ENCODE measurements around the gene RHCE.
"Not testable (repeated sequence)": the region's sequence is repeated elsewhere in the genome, so short reads cannot be mapped to it uniquely, and the experiment has no call there.

The RHCE gene

DNA sequence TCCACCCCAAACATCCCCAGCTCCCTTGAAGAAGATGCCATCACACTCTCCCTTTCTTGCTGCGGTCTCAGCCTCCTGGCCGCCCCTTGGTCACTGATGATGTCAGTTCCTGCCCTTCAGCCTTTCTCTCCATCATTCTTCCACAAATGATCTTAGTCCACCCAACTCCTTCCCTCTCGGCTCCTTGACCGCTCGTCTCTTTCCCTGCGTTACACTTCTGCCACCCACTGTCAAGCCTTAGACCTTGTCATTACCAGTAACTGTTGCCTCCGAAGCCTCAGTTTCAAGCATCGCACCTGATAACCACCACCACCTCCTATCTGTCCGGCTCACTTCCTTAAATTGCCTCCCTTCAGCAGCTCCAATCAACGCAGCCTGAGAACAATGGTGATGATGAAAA, 23.1 kb downstream of the RHCE start:
- DNase-seq, result not testable (repeated sequence)

DNA sequence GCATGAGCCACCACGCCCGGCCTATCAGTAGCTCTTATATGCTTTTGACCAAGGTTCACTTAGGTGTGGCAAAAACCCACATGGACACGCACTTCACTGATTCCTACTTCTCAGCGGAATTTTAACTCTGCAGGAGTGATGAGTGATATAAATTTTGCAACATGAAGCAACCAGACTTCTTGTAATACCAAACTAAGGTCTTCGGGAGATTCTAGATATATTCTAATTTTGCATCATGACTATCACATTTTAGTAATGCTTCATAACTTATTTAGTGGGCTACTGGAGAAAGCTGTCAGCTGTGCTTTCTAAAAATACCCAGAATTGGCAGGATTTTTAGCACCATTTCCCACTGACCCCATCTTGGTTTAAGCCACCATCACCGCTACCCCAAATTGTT, 27.8 kb downstream of the RHCE start:
- no peak for DNase-seq

DNA sequence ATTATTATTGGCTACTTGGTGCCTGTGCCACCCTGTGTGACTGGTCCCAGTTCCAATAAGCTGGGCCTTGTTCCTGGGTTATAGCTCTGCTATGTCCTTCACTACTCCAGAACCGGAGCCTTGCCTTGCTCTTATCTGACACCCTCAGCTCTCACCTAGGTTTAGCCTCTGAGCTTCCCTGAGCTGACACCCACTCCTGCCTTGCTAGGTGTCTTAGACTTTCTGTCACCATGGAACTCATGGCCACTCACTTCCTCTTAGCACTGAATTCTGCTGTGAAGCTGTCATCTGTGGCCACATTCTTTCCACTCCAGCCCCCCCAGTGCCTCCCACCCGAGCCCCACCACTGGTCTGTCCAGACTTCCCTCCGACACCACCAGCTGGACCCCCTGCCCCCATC, 30.9 kb downstream of the RHCE start:
- DNase-seq, result not testable (repeated sequence)

DNA sequence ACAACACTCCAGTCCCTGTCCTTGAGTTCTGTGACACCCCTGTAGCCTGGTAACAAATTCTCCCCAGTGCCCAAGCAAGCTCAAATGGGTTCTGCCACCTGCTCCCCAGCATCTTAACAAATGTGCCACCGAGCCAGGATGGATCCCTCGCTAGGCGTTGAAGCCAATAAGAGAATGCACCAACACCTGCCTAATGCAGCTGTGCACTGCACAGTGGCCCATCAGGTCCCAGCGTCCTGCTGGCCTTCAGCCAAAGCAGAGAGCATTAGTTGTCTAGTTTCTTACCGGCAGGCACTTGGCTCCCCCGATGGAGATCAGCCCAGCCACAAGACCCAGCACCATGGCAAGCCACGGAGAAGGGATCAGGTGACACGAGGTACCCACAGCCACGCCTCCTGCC, 31.9 kb downstream of the RHCE start:
- DNase-seq, result not testable (repeated sequence)

DNA sequence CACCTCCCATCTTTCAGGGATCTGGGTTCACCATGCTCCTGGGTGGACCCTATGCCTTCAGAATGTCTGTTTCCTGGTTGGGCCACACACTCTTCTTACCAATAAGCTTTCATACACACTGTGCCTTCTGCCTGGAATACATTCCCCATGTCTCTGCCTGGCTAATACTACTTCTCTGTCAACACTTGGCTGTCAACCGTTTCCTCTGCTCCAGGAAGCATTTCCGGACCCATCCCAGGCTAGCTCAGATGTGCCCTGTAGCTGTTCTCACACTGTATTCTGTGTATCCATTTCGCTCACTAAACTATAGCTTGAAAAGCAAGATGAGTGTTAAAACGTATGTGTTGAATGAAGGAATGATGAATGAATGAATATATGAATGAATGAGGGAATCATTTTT, 33.5 kb downstream of the RHCE start:
- DNase-seq, result not testable (repeated sequence)

DNA sequence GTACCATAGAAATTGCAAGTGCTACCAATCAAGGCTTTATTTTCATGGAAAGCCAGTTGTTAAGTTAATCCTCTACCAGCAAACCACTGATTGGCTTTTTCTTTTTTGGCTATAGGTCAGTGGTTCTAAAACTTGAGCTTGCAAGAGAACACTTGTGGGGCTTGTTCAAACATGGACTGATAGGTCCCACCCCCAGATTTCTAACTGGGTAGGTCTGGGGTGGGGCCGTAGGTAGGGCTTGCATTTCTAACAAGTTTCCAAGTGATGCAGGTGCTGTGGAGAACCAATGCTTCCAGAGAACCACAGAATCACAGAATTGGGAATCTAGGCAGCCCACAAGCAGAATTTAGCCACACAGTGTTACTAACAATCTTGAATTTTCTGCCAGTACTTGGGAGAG, 36.8 kb downstream of the RHCE start:
- not testable (repeated sequence) for DNase-seq

DNA sequence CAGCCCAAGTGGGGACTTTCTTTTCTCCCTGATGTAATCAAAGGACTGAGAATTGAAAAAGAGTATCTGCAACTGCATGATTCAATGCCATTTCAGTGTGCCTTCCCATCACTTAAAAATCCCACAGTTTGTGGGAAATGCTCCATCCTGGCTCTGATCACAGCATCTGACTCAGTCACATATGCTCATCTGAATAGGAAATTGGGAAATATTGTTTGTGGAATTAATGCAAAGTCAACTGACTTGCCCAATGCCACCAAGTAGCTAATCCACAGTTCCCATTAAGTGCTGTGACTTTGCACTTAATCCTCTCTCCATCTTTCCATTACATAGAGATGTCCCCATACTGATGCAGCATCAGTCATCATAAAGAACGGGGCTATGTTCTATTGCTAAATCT, 37.5 kb downstream of the RHCE start:
- not testable (repeated sequence) for DNase-seq

DNA sequence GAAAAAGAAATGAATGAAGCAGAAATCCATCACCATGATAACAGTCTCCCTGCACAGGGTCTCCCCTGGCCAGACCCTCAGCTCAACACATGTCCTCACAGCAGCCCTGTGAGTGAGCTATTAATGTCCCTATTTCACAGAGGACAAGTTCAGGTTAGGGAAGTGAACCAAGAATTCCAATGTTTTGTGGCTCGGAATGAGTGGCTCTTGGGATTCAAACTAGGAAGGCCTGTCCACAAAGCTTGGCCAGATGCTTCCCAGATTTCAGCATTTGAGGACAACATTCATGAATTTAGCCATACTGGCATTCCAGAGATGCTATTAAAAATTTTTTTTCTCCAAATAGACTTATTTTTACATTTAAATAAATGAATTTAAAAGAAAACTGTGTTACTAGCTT, 38.1 kb downstream of the RHCE start:
- DNase-seq, result not testable (repeated sequence)

DNA sequence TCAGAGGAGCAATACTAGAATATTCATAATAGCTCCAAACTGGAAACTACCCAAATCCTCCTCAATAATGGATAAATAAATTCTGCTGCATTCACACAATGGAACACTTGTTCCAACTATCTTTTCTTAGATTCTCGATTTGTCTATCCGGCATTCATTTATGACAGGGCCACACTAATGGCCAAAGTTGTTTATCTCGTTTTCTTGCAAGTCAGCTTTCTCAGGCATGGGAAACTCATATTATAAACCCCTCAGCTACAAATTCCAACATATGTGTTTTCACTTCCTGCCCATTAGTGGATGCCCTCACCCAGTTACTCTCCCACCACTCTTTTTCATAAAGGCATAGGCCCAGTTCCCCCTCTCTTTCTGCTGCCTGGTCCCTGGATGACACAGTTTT, 42.3 kb downstream of the RHCE start:
- not testable (repeated sequence) for DNase-seq

DNA sequence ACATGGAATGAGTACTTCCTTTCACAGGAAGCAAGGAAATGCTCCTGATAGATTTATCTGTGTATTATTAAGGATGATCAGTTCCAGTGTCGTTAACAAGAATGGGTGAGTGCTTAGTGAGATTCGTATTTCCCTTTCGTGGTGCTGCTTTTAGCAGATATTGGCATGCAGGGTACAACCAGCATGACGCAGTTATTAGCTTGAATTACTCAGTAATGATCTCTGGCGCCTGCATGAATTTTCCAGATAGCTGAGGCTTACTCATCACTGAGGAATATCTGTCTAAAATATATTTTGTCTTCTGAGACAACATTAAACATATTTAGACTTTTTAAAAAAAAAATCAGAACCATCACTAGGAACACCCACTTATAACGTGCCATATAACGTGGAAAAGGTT, 48.9 kb downstream of the RHCE start:
- DNase-seq, result not testable (repeated sequence)

DNA sequence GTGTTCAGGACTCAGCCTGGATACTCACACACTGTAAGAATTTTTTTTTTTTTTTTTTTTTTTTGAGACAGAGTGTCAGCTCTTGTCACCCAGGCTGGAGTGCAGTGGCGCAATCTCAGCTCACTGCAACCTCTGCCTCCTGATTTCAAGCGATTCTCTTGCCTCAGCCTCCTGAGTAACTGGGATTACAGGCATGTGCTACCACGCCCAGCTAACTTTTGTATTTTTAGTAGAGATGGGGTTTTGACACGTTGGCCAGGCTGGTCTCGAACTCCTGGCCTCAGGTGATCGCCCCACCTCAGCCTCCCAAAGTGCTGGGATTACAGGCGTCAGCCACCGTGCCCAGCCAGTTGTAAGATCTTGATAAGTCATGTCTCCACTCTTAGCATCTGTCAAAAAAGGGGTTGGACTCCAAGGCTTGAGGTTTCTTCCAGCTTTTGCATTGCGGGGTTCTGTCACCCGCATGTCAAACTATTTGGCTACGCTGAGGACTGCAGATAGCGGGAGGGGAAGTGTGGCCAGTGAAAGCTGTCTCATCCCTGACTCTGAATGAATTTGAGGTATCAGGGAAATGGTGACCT, 50.8 kb downstream of the RHCE start:
- DNase-seq, result not testable (repeated sequence)

DNA sequence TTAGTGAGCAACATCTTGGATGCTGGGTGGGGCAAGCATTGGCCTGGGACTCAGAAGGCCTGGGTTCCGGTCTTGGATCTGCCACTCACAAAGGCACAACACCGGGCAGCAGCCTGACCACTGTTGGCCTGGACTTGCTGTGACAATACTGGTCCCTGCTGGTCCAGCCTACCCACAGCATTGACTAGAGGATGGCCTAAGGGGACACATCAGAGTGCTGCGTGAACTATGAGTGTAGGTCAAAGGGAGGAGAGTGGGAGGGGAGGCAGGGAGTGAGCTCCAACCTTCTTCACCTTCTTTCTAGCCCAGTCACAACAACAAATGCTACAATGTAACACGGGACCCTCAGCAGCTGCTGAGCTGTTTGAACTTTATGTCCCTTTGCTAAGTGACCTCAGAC, 51.4 kb downstream of the RHCE start:
- no peak for DNase-seq

DNA sequence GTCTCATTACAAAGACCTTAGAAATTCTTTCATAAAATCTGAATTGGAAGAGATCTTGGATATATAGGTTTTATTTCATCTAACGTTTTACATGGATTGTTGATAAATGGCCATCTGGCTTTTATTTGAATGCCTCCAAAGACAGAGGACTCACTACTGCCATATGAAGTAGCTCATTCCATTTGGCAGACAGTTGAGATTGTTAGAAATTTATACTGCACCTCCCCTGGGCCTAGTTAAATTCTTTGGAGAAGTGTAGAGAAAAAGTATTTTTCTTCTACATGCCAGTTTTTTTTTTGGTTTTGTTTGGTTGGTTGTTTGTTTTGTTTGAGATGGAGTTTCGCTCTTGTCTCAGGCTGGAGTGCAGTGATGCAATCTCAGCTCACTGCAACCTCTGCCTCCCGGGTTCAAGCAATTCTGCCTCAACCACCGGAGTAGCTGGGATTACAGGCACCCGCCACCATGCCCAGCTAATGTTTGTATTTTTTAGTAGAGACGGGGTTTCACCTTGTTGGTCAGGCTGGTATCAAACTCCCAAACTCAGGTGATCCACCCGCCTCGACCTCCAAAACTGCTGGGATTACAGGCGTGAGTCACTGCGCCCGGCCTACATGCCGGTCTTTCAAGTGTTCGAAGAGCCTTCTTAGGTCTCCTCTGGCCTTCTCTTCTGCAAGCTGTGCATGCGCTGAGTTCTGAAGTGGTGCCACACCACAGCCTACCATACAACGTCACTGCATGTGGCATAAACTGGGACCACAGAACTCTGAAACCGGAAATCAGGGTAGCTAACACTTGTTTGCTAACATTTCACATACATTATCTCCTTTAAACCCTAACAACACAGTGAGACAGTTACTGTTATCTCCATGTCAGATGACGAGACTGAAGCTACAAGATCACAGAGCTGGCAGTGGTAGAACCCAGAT, 57.7 kb downstream of the RHCE start:
- not testable (repeated sequence) for DNase-seq

DNA sequence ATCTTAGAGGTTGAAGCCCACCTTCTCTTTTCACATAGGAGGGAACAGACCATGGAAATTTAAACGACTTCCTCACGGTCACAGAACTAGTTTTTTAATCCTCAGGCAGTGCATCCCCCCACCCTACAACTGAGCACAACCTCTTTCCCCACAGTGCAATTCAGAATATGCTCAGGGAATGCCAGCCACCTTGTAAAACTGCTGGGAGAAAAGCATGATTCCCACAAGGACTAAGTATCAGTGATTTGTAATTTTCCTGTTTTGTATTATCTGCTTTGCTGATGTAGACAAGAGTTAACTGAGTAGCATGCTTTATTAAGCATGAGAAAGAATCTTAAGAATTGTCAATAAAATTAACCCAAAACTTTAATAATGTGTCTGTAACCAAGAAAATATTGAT, 58.7 kb downstream of the RHCE start:
- DNase-seq, result no peak

DNA sequence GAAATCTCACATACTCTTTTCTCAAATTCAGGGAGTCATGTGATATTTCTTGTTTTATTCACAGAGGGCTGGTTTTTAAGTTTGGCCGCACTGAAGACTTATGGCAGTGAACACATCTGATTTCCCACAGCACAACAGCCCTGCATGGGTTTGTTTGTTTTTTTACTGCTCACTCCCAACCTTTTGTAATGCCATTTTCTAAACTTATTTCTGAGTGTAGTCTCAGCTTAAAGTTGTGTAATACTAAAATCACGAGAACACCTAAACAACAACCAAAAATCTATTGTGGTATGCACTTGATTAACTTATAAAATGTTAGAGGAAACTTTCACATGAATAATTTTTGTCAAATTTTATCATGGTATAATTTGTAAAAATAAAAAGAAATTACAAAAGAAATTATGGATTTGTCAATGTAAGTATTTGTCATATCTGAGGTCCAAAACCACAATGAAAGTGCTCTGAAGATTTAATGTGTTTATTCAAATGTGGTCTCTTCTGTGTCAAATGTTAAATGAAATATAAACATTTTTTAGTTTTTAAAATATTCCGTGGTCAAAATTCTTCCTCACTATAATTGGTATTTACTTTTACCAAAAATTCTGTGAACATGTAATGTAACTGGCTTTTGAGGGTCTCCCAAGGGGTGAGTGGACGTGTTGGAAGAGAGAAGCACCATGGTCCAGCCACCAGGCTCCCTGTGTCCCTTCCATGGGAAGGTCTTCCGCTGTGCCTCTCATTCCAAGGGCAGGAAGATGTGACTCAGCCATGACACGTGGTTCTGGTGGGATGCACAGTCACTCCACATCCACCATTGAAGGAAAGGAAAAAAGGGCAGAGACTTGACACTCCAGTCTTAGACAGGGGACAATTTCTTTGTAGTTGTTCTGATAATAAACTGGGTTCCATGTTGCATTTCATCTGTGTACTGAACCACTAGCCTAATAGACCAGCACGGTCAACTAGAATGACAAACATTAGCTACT, 59.7 kb downstream of the RHCE start:
- DNase-seq, result no peak

DNA sequence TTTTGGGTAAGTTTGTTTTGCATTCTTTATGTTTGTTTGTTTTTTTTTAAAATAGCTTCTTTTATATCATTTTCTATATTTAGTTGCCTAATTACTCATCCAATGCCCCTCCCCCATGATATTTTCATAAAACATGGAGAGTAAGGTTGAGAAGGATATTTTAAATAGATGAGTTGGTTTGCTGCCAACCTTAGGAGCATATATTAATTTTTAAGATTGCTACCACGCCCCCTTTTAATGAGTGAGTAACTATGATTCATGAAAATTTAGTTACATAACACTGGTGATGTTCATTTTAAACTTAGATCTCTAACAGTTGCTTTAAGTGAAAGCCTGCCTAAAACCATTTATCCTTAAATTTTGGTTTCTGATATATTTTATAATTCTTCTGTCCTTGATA, 63.8 kb downstream of the RHCE start:
- no peak for DNase-seq

DNA sequence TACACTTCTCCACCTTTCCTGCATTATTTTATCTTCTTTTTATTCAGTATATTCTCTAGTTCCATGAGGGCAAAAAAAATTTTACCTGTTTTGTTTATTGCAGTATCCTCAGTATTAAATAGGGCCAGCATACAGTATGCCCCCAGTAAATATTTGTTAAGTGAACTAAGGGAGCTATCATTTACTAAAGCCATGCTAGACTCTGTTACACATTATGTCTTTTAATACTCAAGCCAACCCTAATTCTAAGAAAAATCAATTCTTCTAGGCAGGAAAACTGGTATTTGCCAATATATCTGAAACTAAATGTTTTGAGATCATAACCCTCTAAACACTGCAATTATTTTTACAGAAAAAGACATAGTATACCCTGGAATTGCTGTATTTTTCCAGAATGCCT, 64.2 kb downstream of the RHCE start:
- no peak for DNase-seq

DNA sequence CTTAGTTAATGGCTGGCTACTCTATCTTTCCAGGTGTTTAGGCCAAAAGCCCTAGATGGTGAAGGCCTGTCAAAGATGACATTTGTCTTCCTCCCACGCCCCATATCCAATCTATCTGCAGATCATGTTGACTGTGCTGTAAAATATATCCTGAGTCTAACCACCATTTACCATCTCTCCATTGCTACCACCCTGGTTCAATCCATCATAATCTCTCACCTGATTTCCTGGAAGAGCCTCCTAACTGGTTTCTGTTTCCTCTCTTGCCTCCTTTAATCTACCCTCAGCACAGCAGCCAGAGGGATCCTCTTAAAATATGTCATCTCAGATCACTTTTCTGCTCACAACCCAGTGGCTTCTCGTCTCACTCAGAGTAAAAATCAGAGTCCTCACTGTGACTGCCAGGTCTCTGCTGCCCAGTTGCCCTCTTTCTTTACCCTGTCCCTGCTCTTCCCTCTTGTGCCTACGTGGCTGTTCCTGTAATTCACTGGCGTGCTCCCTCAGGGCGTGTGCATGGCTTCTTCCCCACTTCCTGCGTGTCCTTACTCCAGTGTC, 64.7 kb downstream of the RHCE start:
- DNase-seq, result no peak

DNA sequence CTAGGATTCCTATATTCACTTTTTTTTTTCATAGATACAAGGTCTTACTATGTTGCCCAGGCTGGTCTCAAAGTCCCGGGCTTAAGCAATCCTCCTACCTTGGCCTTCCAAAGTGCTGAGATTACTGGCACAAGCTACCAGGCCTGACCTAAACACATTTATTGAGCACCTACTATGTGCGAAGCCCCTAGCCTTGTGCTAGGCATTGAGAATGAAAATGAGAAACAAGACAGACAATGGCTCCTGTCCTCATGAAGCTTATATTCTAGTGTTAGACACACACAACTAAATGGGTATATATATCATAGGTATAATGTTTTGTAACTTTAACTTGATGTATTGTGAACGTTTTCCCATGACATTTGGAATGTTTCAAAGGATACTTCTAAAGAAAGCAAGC, 71.0 kb downstream of the RHCE start:
- no peak for DNase-seq

DNA sequence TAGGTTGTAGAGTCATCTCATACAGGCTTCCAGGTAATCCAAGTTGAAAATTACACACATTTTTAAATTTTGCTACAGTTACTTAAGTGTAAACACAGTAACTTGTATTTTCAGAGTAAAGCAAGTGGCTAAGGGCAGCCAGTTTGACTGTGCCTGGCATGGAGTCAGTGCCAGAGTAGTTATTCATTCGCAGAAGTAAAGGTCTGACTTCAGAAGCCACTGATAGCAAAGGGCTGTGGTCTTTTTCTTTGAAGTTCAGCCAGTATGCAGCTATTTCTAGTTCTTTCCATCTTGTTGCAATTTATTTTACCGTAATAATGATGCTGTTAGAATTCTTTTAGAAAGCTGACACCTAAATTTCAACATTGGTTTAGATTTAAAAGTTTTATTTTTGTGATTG, 73.1 kb downstream of the RHCE start:
- DNase-seq, result no peak

DNA sequence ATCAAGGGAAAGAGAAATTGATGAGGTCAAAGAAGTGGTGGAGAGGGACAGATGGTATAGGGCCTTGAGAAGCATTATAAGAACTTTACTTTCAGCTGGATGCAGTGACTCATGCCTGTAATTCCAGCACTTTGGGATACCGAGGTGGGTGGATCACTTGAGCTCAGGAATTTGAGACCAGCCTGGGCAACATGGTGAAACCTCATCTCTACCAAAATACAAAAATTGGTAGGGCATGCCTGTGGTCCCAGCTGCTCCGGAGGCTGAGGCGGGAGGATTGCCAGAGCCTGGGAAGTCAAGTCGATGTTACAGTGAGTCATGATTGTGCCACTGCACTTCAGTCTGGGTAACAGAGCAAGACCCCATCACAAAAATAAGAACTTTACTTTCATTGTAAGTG, 76.8 kb downstream of the RHCE start:
- no peak for DNase-seq

DNA sequence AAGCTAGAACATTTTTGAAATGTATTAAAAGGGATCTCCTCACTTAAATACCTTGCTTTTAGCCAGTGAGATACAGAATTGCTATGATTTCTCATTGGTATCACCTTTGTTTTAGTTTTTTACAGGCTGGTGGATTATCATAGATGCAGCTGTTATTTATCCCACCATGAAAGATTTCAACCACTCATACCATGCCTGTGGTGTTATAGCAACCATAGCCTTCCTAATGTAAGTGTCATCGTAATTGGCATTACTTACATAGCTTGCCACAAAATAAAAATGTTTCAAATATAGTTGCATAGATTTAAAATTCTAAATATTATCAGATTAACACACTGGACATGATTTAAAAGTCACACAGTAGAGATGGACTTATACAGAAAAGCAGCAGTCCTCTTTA, 77.8 kb downstream of the RHCE start:
- no peak for DNase-seq

DNA sequence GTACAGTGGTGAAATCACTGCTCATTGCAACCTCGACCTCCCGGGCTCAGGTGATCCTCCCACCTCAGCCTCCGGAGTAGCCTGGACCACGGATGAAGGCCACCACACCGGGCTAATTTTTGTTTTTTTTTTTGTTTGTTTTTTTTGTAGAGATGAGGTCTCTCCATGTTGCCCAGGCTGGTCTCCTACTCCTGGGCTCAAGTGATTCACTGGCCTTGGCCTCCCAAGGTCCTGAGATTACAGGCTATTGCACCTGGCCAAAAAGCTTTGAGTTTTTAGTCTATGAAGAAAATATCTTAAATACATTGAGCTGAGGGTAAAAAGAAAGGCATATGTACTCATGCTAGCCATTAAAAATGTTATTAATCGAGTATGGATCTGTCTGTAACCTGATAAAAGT, 78.9 kb downstream of the RHCE start:
- no peak for DNase-seq

Data from NCI-H1436 (cell line).